ENCODE results near the gene GHR. TPM values are rescaled to one million over a fixed set of nuclear protein-coding genes. Genes with fewer than 3 reads are reported as not detected.

GHR gene
- total RNA-seq, 2 experiments from 2014 or later = not detected

GRCh38 chr5:42516282-42517042 lies 93.2 kb downstream of the GHR start:
- no peak overlapping the region for H3K27ac Mint-ChIP-seq
- POLR2A ChIA-PET = no interaction called here

GRCh38 chr5:42517164-42517563 lies 93.9 kb downstream of the GHR start:
- no peak for TF ChIP-seq CTCF (IDR thresholded peaks at IDR 0.05)
- CTCF ChIA-PET = no interaction called here
- peaks cover 2% of the 10 kb centered on the region for H3K27me3 Mint-ChIP-seq
- POLR2A ChIA-PET = interaction anchor here (0.6 kb wide), 1 partner anchor 250 kb away, joined by 3 read pairs; no protein-coding TSS in a partner anchor
- H3K4me3 Mint-ChIP-seq = no peak overlapping the region
- H3K9me3 Mint-ChIP-seq = no peaks in the 10 kb centered on the region
- DNase-seq (no peak), ATAC-seq (no peak)
- no peak overlapping the region for H3K27ac Mint-ChIP-seq
- H3K36me3 Mint-ChIP-seq (ENCODE audit: low read depth) = no peaks in the 10 kb centered on the region
- H3K4me1 Mint-ChIP-seq (ENCODE audit: low read depth) = no peaks in the 10 kb centered on the region
- intact Hi-C loops (cut with micrococcal nuclease) = no loop called here

More at GRCh38 chr5:42516282-42517042, 93.2 kb downstream of the GHR start:
- DNase-seq (no peak), ATAC-seq (no peak)
- TF ChIP-seq CTCF (IDR thresholded peaks at IDR 0.05) = no peak
- Mint-ChIP-seq H3K36me3 (ENCODE audit: low read depth) (no peaks in the 10 kb centered on the region), H3K4me1 (ENCODE audit: low read depth) (no peaks in the 10 kb centered on the region), H3K9me3 (no peaks in the 10 kb centered on the region), H3K4me3 (no peak overlapping the region), H3K27me3 (peaks cover 2% of the 10 kb centered on the region)
- intact Hi-C loops (cut with micrococcal nuclease) = no loop called here
- CTCF ChIA-PET = interaction anchor here (1.1 to 1.3 kb wide), 2 partner anchors 54 to 251 kb away, joined by 3 read pairs; no protein-coding TSS in a partner anchor

- DNase-seq = no peak
- ChIA-PET CTCF (interaction anchor here (0.9 kb wide), 1 partner anchor 157 kb away, joined by 3 read pairs; no protein-coding TSS in a partner anchor), POLR2A (no interaction called here)
- no peak overlapping the region for H3K4me3 Mint-ChIP-seq
- H3K9me3 Mint-ChIP-seq = no peaks in the 10 kb centered on the region
- peaks cover 2% of the 10 kb centered on the region for H3K27me3 Mint-ChIP-seq
- H3K27ac Mint-ChIP-seq = no peak overlapping the region
- H3K36me3 Mint-ChIP-seq (ENCODE audit: low read depth) = no peaks in the 10 kb centered on the region
- no peaks in the 10 kb centered on the region for H3K4me1 Mint-ChIP-seq (ENCODE audit: low read depth)
- no peak for TF ChIP-seq CTCF (IDR thresholded peaks at IDR 0.05)
- ATAC-seq = no peak
- intact Hi-C loops (cut with micrococcal nuclease) = no loop called here
These were observed 95.5 kb downstream of the GHR start for GRCh38 chr5:42518595-42519221.

- Mint-ChIP-seq H3K36me3 (ENCODE audit: low read depth) (no peaks in the 10 kb centered on the region), H3K27ac (no peak overlapping the region), H3K27me3 (peaks cover 2% of the 10 kb centered on the region), H3K4me3 (no peak overlapping the region), H3K4me1 (ENCODE audit: low read depth) (no peaks in the 10 kb centered on the region), H3K9me3 (no peaks in the 10 kb centered on the region)
- ATAC-seq = no peak
- no peak for DNase-seq
- intact Hi-C loops (cut with micrococcal nuclease) = no loop called here
- POLR2A ChIA-PET = no interaction called here
- no peak for TF ChIP-seq CTCF (IDR thresholded peaks at IDR 0.05)
- CTCF ChIA-PET = interaction anchor here (0.6 to 1.0 kb wide), 2 partner anchors 247 to 1656 kb away, joined by 3 read pairs; no protein-coding TSS in a partner anchor
These were observed 97.0 kb downstream of the GHR start for GRCh38 chr5:42520203-42520602.

GRCh38 chr5:42520957-42521356 lies 97.7 kb downstream of the GHR start:
- CTCF ChIA-PET = no interaction called here
- H3K9me3 Mint-ChIP-seq = no peaks in the 10 kb centered on the region
- ATAC-seq (no peak), DNase-seq (no peak)
- H3K27ac Mint-ChIP-seq = no peak overlapping the region
- POLR2A ChIA-PET = no interaction called here
- no peak for TF ChIP-seq CTCF (IDR thresholded peaks at IDR 0.05)
- intact Hi-C loops (cut with micrococcal nuclease) = no loop called here
- peaks cover 2% of the 10 kb centered on the region for H3K27me3 Mint-ChIP-seq
- no peaks in the 10 kb centered on the region for H3K4me1 Mint-ChIP-seq (ENCODE audit: low read depth)
- H3K4me3 Mint-ChIP-seq = no peak overlapping the region
- H3K36me3 Mint-ChIP-seq (ENCODE audit: low read depth) = no peaks in the 10 kb centered on the region

Measured in activated CD8-positive, alpha-beta T cell treated with anti-CD3 and anti-CD28 coated beads for 36 hours (primary cell).